GM23248 (cell line): ENCODE measurements around the gene CGNL1. TPM values are rescaled to one million over a fixed set of nuclear protein-coding genes. Genes with fewer than 3 reads are reported as not detected.

Source experiments
- DNase-seq: peaks from one replicate; pipeline ENCODE4 v3.0.0-alpha.2; 2015
- H2AFZ ChIP-seq: fragments of 200-600 bp; sonication (generic); 2 replicates; pipeline ENCODE4 v1.6.1; 2016; ENCODE audit warnings: antibody characterized with exemption
- H3F3A ChIP-seq: fragments of 200-600 bp; sonication (generic); 2 replicates; pipeline ENCODE4 v1.6.1; 2016; ENCODE audit warnings: mild to moderate bottlenecking, antibody characterized with exemption, mixed run types; ENCODE audit not compliant: insufficient read depth
- H3K27ac ChIP-seq: fragments of 200-600 bp; sonication (generic); 2 replicates; pipeline ENCODE4 v1.5.1; 2016; ENCODE audit warnings: mild to moderate bottlenecking
- H3K27me3 ChIP-seq: fragments of 200-600 bp; sonication (generic); replicated peaks from 2 replicates; pipeline ENCODE4 v1.6.1; 2016; ENCODE audit warnings: mild to moderate bottlenecking; ENCODE audit not compliant: insufficient read depth
- H3K36me3 ChIP-seq: fragments of 200-600 bp; sonication (generic); 2 replicates; pipeline ENCODE4 v1.6.1; 2016; ENCODE audit warnings: low read depth, mild to moderate bottlenecking
- H3K4me1 ChIP-seq: fragments of 200-600 bp; sonication (generic); 2 replicates; pipeline ENCODE4 v1.6.1; 2016; ENCODE audit warnings: mild to moderate bottlenecking; ENCODE audit not compliant: insufficient read depth
- H3K4me2 ChIP-seq: fragments of 200-600 bp; sonication (generic); one replicate; pipeline ENCODE4 v1.6.1; 2016; ENCODE audit warnings: mild to moderate bottlenecking; ENCODE audit not compliant: unreplicated experiment
- H3K4me3 ChIP-seq: fragments of 200-600 bp; sonication (generic); 2 replicates; pipeline ENCODE4 v1.5.1; 2016; ENCODE audit warnings: mild to moderate bottlenecking
- H3K79me2 ChIP-seq: fragments of 200-600 bp; sonication (generic); 2 replicates; pipeline ENCODE4 v1.6.1; 2016; ENCODE audit warnings: mild to moderate bottlenecking; ENCODE audit not compliant: insufficient read depth
- H3K9ac ChIP-seq: fragments of 200-600 bp; sonication (generic); 2 replicates; pipeline ENCODE4 v1.6.1; 2016; ENCODE audit warnings: mild to moderate bottlenecking
- H3K9me2 ChIP-seq: fragments of 200-600 bp; sonication (generic); 2 replicates; pipeline ENCODE4 v1.6.1; 2016; ENCODE audit warnings: mixed run types, mild to moderate bottlenecking, moderate library complexity; ENCODE audit not compliant: insufficient read depth
- H3K9me3 ChIP-seq: fragments of 200-600 bp; sonication (generic); one replicate; pipeline ENCODE4 v1.6.1; 2017; ENCODE audit warnings: low read depth
- H4K20me1 ChIP-seq: fragments of 200-600 bp; sonication (generic); 2 replicates; pipeline ENCODE4 v1.6.0; 2016; ENCODE audit not compliant: insufficient read depth
- EZH2 ChIP-seq: fragments of 200-600 bp; sonication (generic); IDR thresholded peaks from 2 replicates; pipeline ENCODE4 v1.6.1; 2018; ENCODE audit warnings: antibody characterized with exemption, mild to moderate bottlenecking; ENCODE audit not compliant: insufficient read depth, poor library complexity, severe bottlenecking
- EZH2phosphoT487 ChIP-seq: fragments of 200-600 bp; sonication (generic); IDR thresholded peaks from 2 replicates; pipeline ENCODE4 v1.6.1; 2018; ENCODE audit warnings: antibody characterized with exemption, moderate library complexity, mild to moderate bottlenecking, low read depth; ENCODE audit not compliant: insufficient read depth
- WGBS, 2 experiments: methylation state at CpG; one replicate each; pipeline ENCODE4 v1.1.6; 2015 to 2017; ENCODE audit warnings: low lambda C conversion rate in 2 of 2, low coverage in 1 of 2; ENCODE audit errors: missing lambda C conversion rate in 2 of 2; 5-methylcytosine and 5-hydroxymethylcytosine counted together
- in situ Hi-C: fragments of 300-500 bp; cut with MboI; formaldehyde crosslinking; loops from 2 replicates; pipeline ENCODE4 v1.15.0; 2020
- polyA plus RNA-seq: library from polyadenylated mRNA; unstranded; fragments of >200 nt; fragmentation: Nextera tagmentation; extraction: Ambion mirVana; gene quantifications from 2 replicates; pipeline ENCODE4 v1.2.1, GENCODE V29; 2016
- total RNA-seq: library from RNA; depleted of rRNA; stranded (reverse); fragments of >200 nt; shearing (Covaris generic); gene quantifications from 2 replicates; pipeline ENCODE4 v1.2.3, GENCODE V29; 2014

Gene CGNL1
- total and polyA plus RNA-seq, 2 experiments from 2014 or later = 0.11 TPM

DNA sequence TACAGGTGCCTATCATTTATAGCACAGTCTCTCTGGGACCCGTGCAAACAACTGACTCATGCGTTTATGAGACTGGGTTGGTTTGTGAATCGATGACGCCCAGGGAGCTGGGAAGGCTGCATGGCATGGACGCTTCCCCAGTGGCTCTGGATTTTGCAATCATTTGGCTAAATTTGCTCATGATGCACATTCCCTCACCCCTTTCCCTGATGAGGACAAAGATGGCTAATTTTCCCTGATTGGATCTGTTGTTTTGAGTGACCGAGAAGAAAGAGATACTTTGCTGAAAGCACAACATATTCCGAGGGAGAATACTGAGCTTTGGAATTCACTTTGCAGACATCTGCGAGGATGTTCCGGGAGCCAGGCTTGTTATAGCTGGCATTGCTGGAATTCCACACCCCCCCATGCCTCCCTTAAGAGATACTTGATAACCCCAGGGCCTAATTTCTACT lies 51.1 kb downstream of the CGNL1 start:
- Histone ChIP-seq H3K79me2 (no peaks in the 10 kb centered on the region), H3K9ac (no peak overlapping the region), H2AFZ (peak overlapping the region; percentile 78), H3K27ac (peak overlapping the region; percentile 59), H3K4me2 (peak overlapping the region; percentile 62), H3K9me2 (no peaks in the 10 kb centered on the region), H3F3A (peaks cover 22% of the 10 kb centered on the region), H3K9me3 (no peaks in the 10 kb centered on the region), H3K36me3 (no peaks in the 10 kb centered on the region), H3K27me3 (no peaks in the 10 kb centered on the region; the same call in 1 of the 2 replicates), H3K4me1 (peaks cover 18% of the 10 kb centered on the region), H4K20me1 (no peaks in the 10 kb centered on the region), H3K4me3 (peak overlapping the region; percentile 11; the same call in 1 of the 2 replicates)
- DNase-seq = peak; percentile 87
- TF ChIP-seq EZH2phosphoT487 (no peak), EZH2 (no peak)
- 3 to 6% methylated on average over 9 of the region's 9 CpGs for WGBS, 2 experiments
- in situ Hi-C loops = no loop called here

- Histone ChIP-seq H3K4me1 (peaks cover 17% of the 10 kb centered on the region), H3K79me2 (no peaks in the 10 kb centered on the region), H4K20me1 (no peaks in the 10 kb centered on the region), H3F3A (peaks cover 19% of the 10 kb centered on the region), H3K27ac (no peak overlapping the region), H3K36me3 (no peaks in the 10 kb centered on the region), H3K9ac (no peak overlapping the region), H3K4me3 (no peak overlapping the region), H3K9me2 (no peaks in the 10 kb centered on the region), H3K27me3 (no peaks in the 10 kb centered on the region), H3K4me2 (no peak overlapping the region), H3K9me3 (no peaks in the 10 kb centered on the region), H2AFZ (0 out of 2 replicates have a peak overlapping the region, but pooled peaks have one; percentile 39)
- peak; percentile 22 for DNase-seq
- WGBS, 2 experiments = 23 to 28% methylated on average over 12 of the region's 12 CpGs
- TF ChIP-seq EZH2 = no peak
- TF ChIP-seq EZH2phosphoT487 = no peak
- in situ Hi-C loops = no loop called here
These were observed 55.9 kb downstream of the CGNL1 start for GRCh38 chr15:57432141-57432741.

DNA sequence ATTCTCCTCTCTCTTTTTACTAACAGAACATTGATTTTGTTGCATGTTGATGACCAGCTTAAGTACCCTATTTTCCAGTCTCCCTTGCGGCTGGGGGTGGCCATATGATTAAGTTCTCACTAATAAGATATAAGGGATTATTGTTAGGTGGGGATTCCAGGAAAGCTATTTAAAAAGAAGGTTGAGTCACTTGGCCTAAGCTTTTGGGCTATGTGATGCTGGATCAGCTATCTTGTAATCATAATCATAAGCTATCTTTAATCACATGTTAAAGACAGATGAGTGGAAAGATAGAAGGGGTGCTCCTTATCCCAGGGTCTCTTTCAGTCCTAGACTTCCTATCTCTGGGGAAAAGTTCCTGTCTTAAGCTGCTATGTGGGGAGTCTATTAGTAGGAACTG lies 59.9 kb downstream of the CGNL1 start:
- no peak overlapping the region for H3K4me2 ChIP-seq

DNA sequence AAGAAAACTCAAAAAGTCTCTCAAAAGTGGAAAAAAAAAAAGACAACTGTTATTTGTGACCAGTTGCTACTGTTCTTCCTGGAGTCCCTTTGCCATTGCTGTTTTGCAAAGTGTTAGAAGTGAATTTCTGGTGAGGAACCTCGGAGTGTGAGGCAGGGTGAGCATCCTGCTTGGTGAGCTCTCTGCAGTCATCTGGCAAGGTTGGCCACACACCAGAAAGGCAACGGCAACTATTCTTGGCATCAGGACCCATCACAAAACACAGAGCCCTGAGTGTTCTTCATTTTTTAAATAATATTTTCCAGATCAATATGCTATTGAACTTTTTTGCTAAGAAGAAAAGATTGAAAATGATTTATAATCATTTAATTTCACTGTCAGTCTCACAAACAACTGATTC lies 60.7 kb downstream of the CGNL1 start:
- no peak overlapping the region for H3K4me2 ChIP-seq
- H3K27me3 ChIP-seq = no peaks in the 10 kb centered on the region
- H3K27ac ChIP-seq = no peak overlapping the region
- no peak for TF ChIP-seq EZH2phosphoT487
- no peak for TF ChIP-seq EZH2
- 7 to 13% methylated on average over 2 of the region's 2 CpGs for WGBS, 2 experiments
- H3K9me3 ChIP-seq = no peaks in the 10 kb centered on the region
- H3K9ac ChIP-seq = no peak overlapping the region
- H2AFZ ChIP-seq = no peak overlapping the region
- no peak overlapping the region for H3K4me3 ChIP-seq
- in situ Hi-C loops = no loop called here
- H3K36me3 ChIP-seq = no peaks in the 10 kb centered on the region
- H3F3A ChIP-seq = 0 out of 2 replicates have a peak, but pooled peaks cover 11% of the 10 kb centered on the region
- H3K9me2 ChIP-seq = no peaks in the 10 kb centered on the region
- no peak for DNase-seq
- no peaks in the 10 kb centered on the region for H4K20me1 ChIP-seq
- H3K79me2 ChIP-seq = no peaks in the 10 kb centered on the region
- H3K4me1 ChIP-seq = 0 out of 2 replicates have a peak, but pooled peaks cover 11% of the 10 kb centered on the region

More for the DNA sequence above, 59.9 kb downstream of the CGNL1 start:
- H3K36me3 ChIP-seq = no peaks in the 10 kb centered on the region
- H3K79me2 ChIP-seq = no peaks in the 10 kb centered on the region
- no peak for DNase-seq
- no peak for TF ChIP-seq EZH2phosphoT487
- no peak for TF ChIP-seq EZH2
- H3K9me2 ChIP-seq = no peaks in the 10 kb centered on the region
- 0 out of 2 replicates have a peak, but pooled peaks cover 7% of the 10 kb centered on the region for H3K4me1 ChIP-seq
- H3K27me3 ChIP-seq = no peaks in the 10 kb centered on the region
- no peak overlapping the region for H3K9ac ChIP-seq
- 0 out of 2 replicates have a peak, but pooled peaks cover 5% of the 10 kb centered on the region for H3F3A ChIP-seq
- H3K4me3 ChIP-seq = no peak overlapping the region
- no peak overlapping the region for H2AFZ ChIP-seq
- H4K20me1 ChIP-seq = no peaks in the 10 kb centered on the region
- WGBS, 2 experiments = 42 to 46% methylated on average over 1 of the region's 1 CpG
- in situ Hi-C loops = no loop called here
- no peaks in the 10 kb centered on the region for H3K9me3 ChIP-seq
- no peak overlapping the region for H3K27ac ChIP-seq
